ENCODE results near the gene LPCAT3. TPM values are rescaled to one million over a fixed set of nuclear protein-coding genes. Genes with fewer than 3 reads are reported as not detected.

LPCAT3 gene
- total and polyA plus RNA-seq, 11 donors = 19.9 to 66.3 (median 43.4) TPM

- H3K9me3 ChIP-seq = no peaks in the 10 kb centered on the region
- intact Hi-C loops (cut with DNase I) = no loop called here
- ATAC-seq (no peak), DNase-seq (no peak)
- H3K4me1 ChIP-seq = peaks cover 0 to 17% (median 0%) of the 10 kb centered on the region in 12 donors
- no peak overlapping the region for H3K27ac ChIP-seq
- no peak for TF ChIP-seq POLR2A (IDR thresholded peaks at IDR 0.05)
- TF ChIP-seq CTCF (IDR thresholded peaks at IDR 0.05) = no peak
- no peak overlapping the region for H3K4me3 ChIP-seq
- H3K27me3 ChIP-seq = no peaks in the 10 kb centered on the region
- peaks cover 0 to 92% (median 74%) of the 10 kb centered on the region in 9 donors for H3K36me3 ChIP-seq
These were observed 37.5 kb downstream of the LPCAT3 start for GRCh38 chr12:6980740-6981139.

GRCh38 chr12:6980075-6980474 lies 38.2 kb downstream of the LPCAT3 start:
- peak overlapping the region in 2 of 12 donors; percentile 68 to 81 for H3K27ac ChIP-seq
- DNase-seq (no peak), ATAC-seq (no peak)
- TF ChIP-seq POLR2A (IDR thresholded peaks at IDR 0.05) (no peak), CTCF (IDR thresholded peaks at IDR 0.05) (no peak)
- H3K27me3 ChIP-seq = no peaks in the 10 kb centered on the region
- peaks cover 0 to 96% (median 80%) of the 10 kb centered on the region in 9 donors for H3K36me3 ChIP-seq
- intact Hi-C loops (cut with DNase I) = no loop called here
- peaks cover 0 to 17% (median 0%) of the 10 kb centered on the region in 12 donors for H3K4me1 ChIP-seq
- 96 to 99% (median 97%) methylated on average over 4 of the region's 4 CpGs for WGBS, 4 donors
- no peaks in the 10 kb centered on the region for H3K9me3 ChIP-seq
- H3K4me3 ChIP-seq = no peak overlapping the region

- Histone ChIP-seq H3K9me3 (no peaks in the 10 kb centered on the region), H3K4me1 (peaks cover 0 to 17% (median 0%) of the 10 kb centered on the region in 12 donors), H3K27me3 (no peaks in the 10 kb centered on the region), H3K36me3 (peaks cover 0 to 99% (median 86%) of the 10 kb centered on the region in 9 donors), H3K4me3 (no peak overlapping the region), H3K27ac (peak overlapping the region in 9 of 12 donors; percentile 42 to 83 (median 55))
- DNase-seq (no peak), ATAC-seq (peak in 2 of 4 donors; percentile 4 to 9)
- TF ChIP-seq POLR2A (IDR thresholded peaks at IDR 0.05) (no peak), CTCF (IDR thresholded peaks at IDR 0.05) (no peak)
- 66 to 74% (median 71%) methylated on average over 3 of the region's 3 CpGs for WGBS, 4 donors
- intact Hi-C loops (cut with DNase I) = loop anchor here in 2 of 10 donors (5.0 kb wide), 2 partner anchors 33 to 38 kb away; partner anchors contain the start of gene LPCAT3 (in 1 of the 2)
These were observed 38.8 kb downstream of the LPCAT3 start for GRCh38 chr12:6979453-6979852.

- Histone ChIP-seq H3K27me3 (no peaks in the 10 kb centered on the region), H3K4me1 (peaks cover 0 to 17% (median 0%) of the 10 kb centered on the region in 12 donors), H3K27ac (peak overlapping the region in 11 of 12 donors; percentile 37 to 83 (median 55)), H3K4me3 (no peak overlapping the region), H3K9me3 (no peaks in the 10 kb centered on the region), H3K36me3 (peaks cover 0 to 100% (median 87%) of the 10 kb centered on the region in 9 donors)
- intact Hi-C loops (cut with DNase I) = loop anchor here in 2 of 10 donors (5.0 kb wide), 2 partner anchors 33 to 38 kb away; partner anchors contain the start of gene LPCAT3 (in 1 of the 2)
- peak; percentile 76 to 89 (median 80) for ATAC-seq
- 45 to 59% (median 52%) methylated on average over 6 of the region's 6 CpGs for WGBS, 4 donors
- TF ChIP-seq CTCF (IDR thresholded peaks at IDR 0.05) = no peak
- no peak for TF ChIP-seq POLR2A (IDR thresholded peaks at IDR 0.05)
- DNase-seq = peak in 2 of 5 donors; percentile 39 to 69
These were observed 39.3 kb downstream of the LPCAT3 start for GRCh38 chr12:6979021-6979420.
